Activated T-cell treated with anti-CD3 and anti-CD28 coated beads, Interleukin-2, amount 50 U/mL, for 24 hours (primary cell): ENCODE data around the gene ERVK3-1.
"Not testable (repeated sequence)": the region's sequence is repeated elsewhere in the genome, so short reads cannot be mapped to it uniquely, and the experiment has no call there.

Experiments
- DNase-seq: peaks from one replicate; pipeline ENCODE4 v3.0.0-alpha.2; 2020
- H3K27ac Mint-ChIP-seq: 2 replicates; pipeline ENCODE4 v1.8.0; 2020; ENCODE audit warnings: mild to moderate bottlenecking, mixed read lengths
- H3K27me3 Mint-ChIP-seq: 2 replicates; pipeline ENCODE4 v1.8.0; 2020; ENCODE audit warnings: mixed read lengths
- H3K36me3 Mint-ChIP-seq: 2 replicates; pipeline ENCODE4 v1.8.0; 2020; ENCODE audit warnings: low read depth, mixed read lengths
- H3K4me1 Mint-ChIP-seq: 2 replicates; pipeline ENCODE4 v1.8.0; 2020; ENCODE audit warnings: low read depth, mixed read lengths
- H3K4me3 Mint-ChIP-seq: 2 replicates; pipeline ENCODE4 v1.8.0; 2020; ENCODE audit warnings: mild to moderate bottlenecking, moderate library complexity, mixed read lengths
- H3K9me3 Mint-ChIP-seq: 2 replicates; pipeline ENCODE4 v1.8.0; 2020; ENCODE audit warnings: mixed read lengths

Gene ERVK3-1

DNA sequence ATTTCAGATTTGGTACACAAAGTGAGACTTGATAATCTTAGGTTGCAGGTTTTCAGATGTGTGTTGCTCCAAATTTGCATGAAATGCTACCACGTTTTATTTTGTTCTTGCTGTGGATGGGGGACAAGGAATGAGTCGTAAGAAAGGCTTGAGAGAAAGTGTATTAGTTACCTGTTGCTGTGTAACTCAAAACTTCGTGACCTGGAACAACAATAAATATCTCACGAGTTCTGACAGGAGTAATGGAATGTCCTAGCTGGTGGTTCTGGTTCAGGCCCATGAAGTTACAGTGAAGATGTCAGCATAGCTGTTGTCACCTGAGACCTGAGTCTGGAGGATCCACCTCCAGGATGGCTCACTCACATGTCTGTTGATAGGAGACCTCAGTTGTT lies 25.3 kb upstream of the ERVK3-1 start:
- no peak for DNase-seq
- peak overlapping the region; percentile 95 for H3K4me3 Mint-ChIP-seq
- H3K36me3 Mint-ChIP-seq: peaks cover 89% of the 10 kb centered on the region
- no peaks in the 10 kb centered on the region for H3K27me3 Mint-ChIP-seq
- peaks cover 34% of the 10 kb centered on the region for H3K9me3 Mint-ChIP-seq
- peaks cover 47% of the 10 kb centered on the region for H3K4me1 Mint-ChIP-seq
- peak overlapping the region; percentile 3 for H3K27ac Mint-ChIP-seq

DNA sequence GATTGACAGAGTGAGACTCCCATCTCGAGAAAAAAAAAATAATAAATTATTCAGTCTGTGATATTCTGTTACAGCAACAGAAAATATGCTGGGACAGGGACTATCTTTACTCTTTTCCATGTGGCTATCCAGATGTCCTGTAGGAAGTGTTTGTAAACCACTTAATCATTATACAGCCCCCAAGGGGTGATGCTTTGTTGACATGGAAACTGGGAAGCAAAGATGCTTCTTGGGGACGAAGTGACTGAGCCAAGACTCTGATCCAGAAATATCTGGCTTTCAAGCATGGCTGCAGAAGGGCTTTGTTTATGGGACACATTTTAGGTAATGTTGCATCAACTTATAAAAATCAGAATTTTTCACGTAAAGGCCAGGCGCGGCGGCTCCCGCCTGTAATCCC lies 21.0 kb upstream of the ERVK3-1 start:
- H3K4me1 Mint-ChIP-seq: peaks cover 29% of the 10 kb centered on the region
- H3K4me3 Mint-ChIP-seq: no peak overlapping the region
- no peak for DNase-seq
- H3K9me3 Mint-ChIP-seq: peaks cover 31% of the 10 kb centered on the region
- peaks cover 91% of the 10 kb centered on the region for H3K36me3 Mint-ChIP-seq
- no peak overlapping the region for H3K27ac Mint-ChIP-seq
- no peaks in the 10 kb centered on the region for H3K27me3 Mint-ChIP-seq

DNA sequence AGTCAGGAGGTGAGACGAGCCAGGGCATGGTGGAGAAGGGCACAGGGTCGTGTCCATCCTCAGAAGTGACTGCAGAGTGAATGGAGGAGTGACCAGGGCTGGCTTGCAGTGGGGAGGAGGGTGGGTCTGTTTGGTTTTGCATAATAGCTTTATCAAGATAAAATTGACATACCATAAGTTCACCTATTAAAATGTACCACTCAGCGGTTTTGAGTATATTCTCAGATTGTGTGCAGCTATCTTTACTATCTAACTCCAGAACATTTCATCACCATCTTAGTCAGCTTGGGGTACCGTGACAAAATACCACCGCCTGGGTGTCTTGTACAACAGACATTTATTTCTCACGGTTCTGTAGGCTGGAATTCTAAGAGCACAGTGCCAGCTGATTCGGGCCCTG lies 13.2 kb upstream of the ERVK3-1 start:
- DNase-seq: no peak
- Mint-ChIP-seq H3K27ac (no peak overlapping the region), H3K27me3 (no peaks in the 10 kb centered on the region), H3K9me3 (peaks cover 47% of the 10 kb centered on the region), H3K4me3 (no peak overlapping the region), H3K36me3 (peaks cover 100% of the 10 kb centered on the region), H3K4me1 (no peaks in the 10 kb centered on the region)

DNA sequence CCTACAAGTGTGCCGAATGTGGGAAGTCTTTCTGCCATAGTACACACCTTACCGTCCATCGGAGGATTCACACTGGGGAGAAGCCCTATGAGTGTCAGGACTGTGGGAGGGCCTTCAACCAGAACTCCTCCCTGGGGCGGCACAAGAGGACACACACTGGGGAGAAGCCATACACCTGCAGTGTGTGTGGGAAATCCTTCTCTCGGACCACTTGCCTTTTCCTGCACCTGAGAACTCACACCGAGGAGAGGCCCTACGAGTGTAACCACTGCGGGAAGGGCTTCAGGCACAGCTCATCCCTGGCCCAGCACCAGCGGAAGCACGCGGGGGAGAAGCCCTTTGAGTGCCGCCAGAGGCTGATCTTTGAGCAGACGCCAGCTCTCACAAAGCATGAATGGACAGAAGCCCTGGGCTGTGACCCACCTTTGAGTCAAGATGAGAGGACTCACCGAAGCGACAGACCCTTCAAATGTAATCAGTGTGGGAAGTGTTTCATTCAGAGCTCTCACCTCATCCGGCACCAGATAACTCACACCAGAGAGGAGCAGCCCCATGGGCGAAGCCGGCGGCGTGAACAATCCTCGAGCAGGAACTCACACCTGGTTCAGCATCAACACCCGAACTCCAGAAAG lies 10.3 kb upstream of the ERVK3-1 start:
- DNase-seq: no peak
- no peak overlapping the region for H3K4me3 Mint-ChIP-seq
- no peak overlapping the region for H3K27ac Mint-ChIP-seq
- H3K9me3 Mint-ChIP-seq: peaks cover 47% of the 10 kb centered on the region
- no peaks in the 10 kb centered on the region for H3K4me1 Mint-ChIP-seq
- H3K27me3 Mint-ChIP-seq: no peaks in the 10 kb centered on the region
- peaks cover 95% of the 10 kb centered on the region for H3K36me3 Mint-ChIP-seq

DNA sequence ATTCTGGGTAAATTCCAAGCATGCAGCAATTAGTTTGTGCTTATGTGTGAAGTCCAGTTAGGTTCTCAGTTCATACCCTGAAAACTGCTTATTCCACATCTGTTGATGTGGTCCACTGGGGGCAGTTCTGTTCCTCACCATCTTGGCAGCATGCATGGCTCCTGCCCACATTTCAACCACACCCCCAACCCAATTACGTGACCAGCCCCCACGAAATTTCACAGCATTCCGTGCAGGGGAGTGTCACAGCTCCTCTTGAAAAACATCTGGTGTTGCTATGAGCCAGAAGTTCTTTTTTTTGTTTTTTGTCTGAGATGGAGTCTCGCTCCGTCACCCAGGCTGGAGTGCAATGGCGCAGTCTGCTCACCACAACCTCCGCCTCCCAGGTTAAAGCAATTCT lies 9.1 kb upstream of the ERVK3-1 start:
- H3K27me3 Mint-ChIP-seq: no peaks in the 10 kb centered on the region
- H3K4me3 Mint-ChIP-seq: no peak overlapping the region
- DNase-seq: no peak
- no peak overlapping the region for H3K27ac Mint-ChIP-seq
- no peaks in the 10 kb centered on the region for H3K4me1 Mint-ChIP-seq
- H3K36me3 Mint-ChIP-seq: peaks cover 95% of the 10 kb centered on the region
- peaks cover 54% of the 10 kb centered on the region for H3K9me3 Mint-ChIP-seq

DNA sequence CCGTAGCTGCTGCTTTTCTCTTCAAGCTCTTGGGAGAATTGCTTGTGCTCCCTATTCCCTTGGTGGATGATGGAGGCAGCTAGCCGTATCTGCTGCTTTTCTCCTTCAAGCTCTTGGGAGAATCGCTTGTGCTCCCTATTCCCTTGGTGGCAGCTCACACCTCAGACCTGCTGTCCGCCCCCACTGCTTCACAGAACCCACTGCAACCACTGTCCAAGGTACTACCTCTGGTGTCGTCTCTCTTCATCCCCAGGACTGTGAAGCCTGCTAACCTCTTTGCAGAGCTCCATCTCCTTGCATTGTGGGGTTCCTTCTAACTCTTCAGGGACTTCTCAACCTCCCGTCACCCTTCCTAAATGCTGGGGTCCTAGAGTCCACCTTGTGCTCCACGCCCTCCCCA lies 4.6 kb upstream of the ERVK3-1 start:
- H3K36me3 Mint-ChIP-seq: peaks cover 88% of the 10 kb centered on the region

DNA sequence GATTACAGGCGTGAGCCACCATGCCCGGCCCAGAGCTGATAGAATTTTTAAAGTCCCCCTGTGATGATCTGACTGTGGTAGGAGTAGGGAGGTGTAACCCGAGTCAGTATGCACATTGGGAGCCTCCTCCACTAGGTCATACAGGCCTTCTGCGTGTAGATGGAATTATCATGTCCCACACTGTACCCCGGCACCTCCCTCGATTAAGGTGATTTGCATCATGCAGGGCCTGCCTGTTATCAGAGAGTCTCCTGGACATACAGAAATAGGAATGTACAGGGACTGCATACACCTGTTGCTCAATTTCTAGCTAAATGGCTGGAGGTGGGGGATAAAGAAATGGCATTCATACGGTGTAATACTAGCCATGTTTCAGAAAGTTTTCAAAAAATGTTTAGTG lies 922 bp upstream of the ERVK3-1 start:
- peak overlapping the region; percentile 99 for H3K4me3 Mint-ChIP-seq
- peaks cover 46% of the 10 kb centered on the region for H3K4me1 Mint-ChIP-seq
- peaks cover 34% of the 10 kb centered on the region for H3K9me3 Mint-ChIP-seq
- peak overlapping the region; percentile 99 for H3K27ac Mint-ChIP-seq
- H3K27me3 Mint-ChIP-seq: no peaks in the 10 kb centered on the region
- DNase-seq: no peak
- H3K36me3 Mint-ChIP-seq: peaks cover 92% of the 10 kb centered on the region

More for the DNA sequence above, 4.6 kb upstream of the ERVK3-1 start:
- Mint-ChIP-seq H3K27me3 (no peaks in the 10 kb centered on the region), H3K4me3 (no peak overlapping the region), H3K4me1 (peaks cover 14% of the 10 kb centered on the region), H3K9me3 (peaks cover 40% of the 10 kb centered on the region), H3K27ac (no peak overlapping the region)
- no peak for DNase-seq

DNA sequence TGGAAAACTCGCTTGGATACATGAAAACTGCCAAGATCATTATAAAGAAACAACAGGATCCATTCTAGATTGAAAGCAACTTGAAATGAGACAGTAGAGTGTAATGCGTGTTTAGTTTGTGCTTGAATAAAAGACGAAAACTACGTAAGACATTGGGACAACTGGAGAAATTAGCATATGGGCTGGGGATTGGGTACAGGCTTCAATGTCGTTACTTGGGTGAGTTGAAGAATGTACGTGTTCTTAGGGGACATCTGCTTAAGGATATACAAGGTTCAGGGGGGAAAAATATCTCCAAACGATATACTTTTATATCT lies 471 bp upstream of the ERVK3-1 start:
- peaks cover 33% of the 10 kb centered on the region for H3K9me3 Mint-ChIP-seq
- H3K36me3 Mint-ChIP-seq: peaks cover 93% of the 10 kb centered on the region
- peaks cover 49% of the 10 kb centered on the region for H3K4me1 Mint-ChIP-seq

DNA sequence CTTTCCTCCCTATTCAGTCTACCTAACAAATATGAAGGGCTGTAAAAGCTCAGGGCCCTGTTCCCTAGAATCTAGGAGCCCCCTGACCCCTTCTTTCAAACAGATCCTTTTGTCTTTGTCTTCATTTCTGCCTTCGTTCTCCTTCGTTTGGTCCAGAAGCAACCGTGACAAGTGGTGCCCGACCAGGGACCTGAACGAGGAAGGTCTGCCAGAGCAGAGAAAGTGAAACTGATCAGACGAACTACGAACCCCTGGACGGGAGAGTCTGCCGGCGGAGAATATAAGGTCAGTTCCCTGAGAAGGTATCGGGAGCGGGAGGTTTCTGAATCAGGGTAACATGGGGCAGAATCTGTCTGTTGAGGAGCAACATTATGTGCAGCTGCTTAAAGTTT lies 751 bp downstream of the ERVK3-1 start:
- Mint-ChIP-seq H3K4me1 (peaks cover 53% of the 10 kb centered on the region), H3K27ac (peak overlapping the region; percentile 99), H3K4me3 (peak overlapping the region; percentile 99), H3K36me3 (peaks cover 93% of the 10 kb centered on the region), H3K27me3 (no peaks in the 10 kb centered on the region), H3K9me3 (peaks cover 25% of the 10 kb centered on the region)
- DNase-seq: no peak

More for the DNA sequence above, 471 bp upstream of the ERVK3-1 start:
- Mint-ChIP-seq H3K4me3 (peak overlapping the region; percentile 99), H3K27me3 (no peaks in the 10 kb centered on the region), H3K27ac (peak overlapping the region; percentile 99)
- DNase-seq: no peak

DNA sequence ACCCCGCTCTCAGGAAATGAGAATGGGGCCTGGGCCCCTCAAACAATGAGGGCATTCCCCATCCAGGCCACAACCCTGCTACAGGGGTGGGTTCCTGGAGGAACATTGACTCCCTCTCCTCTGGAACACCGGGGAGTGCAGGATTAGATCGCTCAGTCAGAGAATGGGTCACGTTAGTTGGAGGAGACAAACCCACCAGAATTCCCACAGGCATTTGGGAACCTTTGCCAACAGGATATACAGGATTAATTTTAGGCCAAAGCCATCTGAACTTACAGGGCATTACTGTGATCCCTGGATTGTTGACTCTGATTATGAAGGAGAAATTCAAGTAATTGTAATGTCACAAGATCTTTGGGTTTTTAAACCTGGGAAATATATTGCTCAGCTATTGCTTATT lies 2.6 kb downstream of the ERVK3-1 start:
- H3K4me1 Mint-ChIP-seq: peaks cover 53% of the 10 kb centered on the region
- H3K4me3 Mint-ChIP-seq: no peak overlapping the region
- peaks cover 93% of the 10 kb centered on the region for H3K36me3 Mint-ChIP-seq
- DNase-seq: no peak
- H3K27me3 Mint-ChIP-seq: no peaks in the 10 kb centered on the region
- peak overlapping the region; percentile 15 for H3K27ac Mint-ChIP-seq
- peaks cover 24% of the 10 kb centered on the region for H3K9me3 Mint-ChIP-seq

DNA sequence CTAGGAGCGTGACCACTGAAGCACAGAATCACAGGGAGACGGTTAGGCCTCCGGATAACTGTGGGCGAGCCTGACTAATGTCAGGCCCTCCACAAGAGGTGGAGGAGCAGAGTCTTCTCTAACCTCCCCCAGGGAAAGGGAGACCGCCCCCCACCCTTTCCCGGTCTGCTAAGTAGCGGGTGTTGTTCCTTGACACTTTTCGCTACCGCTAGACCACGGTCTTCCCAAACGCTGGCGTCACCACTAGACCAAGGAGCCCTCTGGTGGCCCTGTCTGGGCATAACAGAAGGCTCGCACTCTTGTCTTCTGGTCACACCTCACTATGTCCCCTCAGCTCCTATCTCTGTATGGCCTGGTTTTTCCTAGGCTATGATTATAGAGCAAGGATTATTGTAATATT lies 5.5 kb downstream of the ERVK3-1 start:
- peaks cover 100% of the 10 kb centered on the region for H3K36me3 Mint-ChIP-seq
- DNase-seq: peak; percentile 39

DNA sequence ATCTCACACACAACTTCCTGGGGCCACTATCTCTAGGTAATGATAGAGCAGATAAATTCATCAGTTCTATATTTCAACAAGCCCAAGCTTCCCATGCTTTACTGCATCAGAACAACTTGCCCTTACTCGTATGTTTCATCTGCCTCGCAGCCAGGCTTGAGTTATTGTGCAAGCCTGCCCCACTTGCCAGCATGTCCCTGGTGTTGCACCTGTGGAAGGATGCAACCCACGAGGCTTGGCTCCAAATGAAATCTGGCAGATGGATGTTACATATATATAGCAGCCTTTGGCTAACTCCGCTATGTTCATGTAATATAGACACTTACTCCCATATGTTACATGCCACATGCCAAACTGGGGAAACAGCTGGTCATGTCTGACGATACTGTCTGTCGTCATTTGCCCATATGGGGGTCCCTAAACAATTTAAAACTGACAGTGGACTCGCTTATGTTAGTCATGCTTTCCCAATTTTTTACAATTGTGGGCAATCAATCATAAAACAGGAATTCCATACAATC lies 6.2 kb downstream of the ERVK3-1 start:
- Mint-ChIP-seq H3K4me3 (no peak overlapping the region), H3K27ac (no peak overlapping the region), H3K9me3 (peaks cover 9% of the 10 kb centered on the region), H3K36me3 (peaks cover 100% of the 10 kb centered on the region), H3K4me1 (peaks cover 33% of the 10 kb centered on the region), H3K27me3 (no peaks in the 10 kb centered on the region)
- no peak for DNase-seq

More for the DNA sequence above, 5.5 kb downstream of the ERVK3-1 start:
- H3K9me3 Mint-ChIP-seq, H3K4me3 Mint-ChIP-seq, H3K27me3 Mint-ChIP-seq, H3K27ac Mint-ChIP-seq: not testable (repeated sequence)
- H3K4me1 Mint-ChIP-seq: peaks cover 39% of the 10 kb centered on the region

DNA sequence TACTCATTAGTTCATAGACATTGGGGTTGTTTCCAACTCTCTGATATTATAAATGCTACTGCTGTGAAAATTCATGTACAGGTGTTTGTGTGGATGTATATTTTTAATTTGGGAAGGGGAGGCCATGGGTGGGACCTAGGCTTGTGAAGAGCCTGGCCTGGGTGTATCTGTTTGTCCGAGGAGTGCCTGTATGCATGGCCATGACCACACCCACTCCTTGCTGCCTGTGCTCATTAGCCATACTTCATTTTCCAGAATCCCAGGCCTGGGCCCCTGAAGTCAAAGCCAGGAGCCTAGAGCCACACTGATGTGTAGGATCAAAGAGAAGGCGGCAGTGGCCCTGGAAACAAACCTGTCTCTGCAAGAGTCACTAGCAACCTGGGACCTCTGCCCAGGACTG lies 10.4 kb downstream of the ERVK3-1 start:
- H3K9me3 Mint-ChIP-seq: peaks cover 9% of the 10 kb centered on the region
- no peaks in the 10 kb centered on the region for H3K4me1 Mint-ChIP-seq
- no peaks in the 10 kb centered on the region for H3K27me3 Mint-ChIP-seq
- no peak for DNase-seq
- H3K27ac Mint-ChIP-seq: no peak overlapping the region
- peaks cover 63% of the 10 kb centered on the region for H3K36me3 Mint-ChIP-seq
- H3K4me3 Mint-ChIP-seq: no peak overlapping the region

DNA sequence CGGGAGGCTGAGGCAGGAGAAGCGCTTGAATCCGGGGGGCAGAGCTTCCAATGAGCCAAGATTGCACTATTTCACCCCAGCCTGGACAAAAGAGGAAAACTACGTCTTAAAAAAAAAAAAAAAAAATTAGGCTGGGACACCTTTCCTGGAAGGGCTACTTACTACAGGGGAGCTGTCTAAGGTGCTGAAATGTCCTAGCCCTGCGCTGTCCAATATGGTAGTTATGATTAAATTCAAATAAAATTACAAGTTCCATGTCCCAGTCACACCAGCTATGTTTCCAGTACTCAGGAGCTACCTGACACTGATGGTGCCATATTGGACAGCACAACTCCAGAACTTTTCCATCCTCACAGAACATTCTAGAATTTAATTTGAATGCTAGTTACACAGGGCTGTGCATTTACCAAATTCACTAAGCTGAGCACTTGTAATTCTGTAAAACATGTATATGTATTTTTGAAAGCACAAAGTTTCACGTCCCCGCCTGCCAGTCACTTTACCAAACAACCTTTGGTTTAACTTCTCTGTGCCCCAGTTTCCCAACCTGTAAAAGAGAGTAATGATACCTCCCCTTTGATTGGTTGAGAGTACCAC lies 12.4 kb downstream of the ERVK3-1 start:
- Mint-ChIP-seq H3K4me1 (no peaks in the 10 kb centered on the region), H3K27ac (no peak overlapping the region), H3K9me3 (no peaks in the 10 kb centered on the region), H3K27me3 (no peaks in the 10 kb centered on the region), H3K36me3 (peaks cover 48% of the 10 kb centered on the region), H3K4me3 (no peak overlapping the region)
- DNase-seq: no peak

DNA sequence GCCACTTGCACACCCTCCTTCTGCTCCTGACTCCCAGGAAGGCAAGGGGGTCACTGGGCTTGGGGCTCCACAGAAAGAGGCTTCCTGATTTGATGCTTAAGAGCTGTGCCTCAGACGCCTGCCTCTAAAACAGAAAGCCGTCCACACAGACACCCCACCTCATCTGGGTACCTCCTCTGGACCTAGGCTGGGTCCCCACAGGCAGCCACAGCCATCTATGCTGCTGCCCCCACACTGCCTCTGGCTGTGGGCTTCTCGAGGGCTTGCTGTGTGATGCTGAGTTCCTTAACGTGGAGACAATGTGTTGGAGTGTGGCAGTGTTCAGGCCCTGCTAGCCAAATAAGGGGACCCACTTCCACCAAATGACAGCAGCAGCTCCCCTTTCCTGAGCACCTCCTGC lies 13.1 kb downstream of the ERVK3-1 start:
- H3K9me3 Mint-ChIP-seq: no peaks in the 10 kb centered on the region
- peaks cover 43% of the 10 kb centered on the region for H3K36me3 Mint-ChIP-seq
- H3K27ac Mint-ChIP-seq: no peak overlapping the region
- no peak for DNase-seq
- H3K4me1 Mint-ChIP-seq: no peaks in the 10 kb centered on the region
- no peak overlapping the region for H3K4me3 Mint-ChIP-seq
- H3K27me3 Mint-ChIP-seq: no peaks in the 10 kb centered on the region
